GM21447 (cell line): ENCODE results near the gene AMPD1.

Experiments used
- ATAC-seq: cut with Tn5 transposase; IDR thresholded peaks from one replicate; pipeline ENCODE4 v1.9.1; 2021; ENCODE audit not compliant: unreplicated experiment

AMPD1 gene

GRCh38 chr1:114641377-114641776 is 54.0 kb downstream of the AMPD1 start:
- ATAC-seq: no peak

GRCh38 chr1:114638910-114639309 is 56.4 kb downstream of the AMPD1 start:
- ATAC-seq: no peak

GRCh38 chr1:114632427-114632826 is 62.9 kb downstream of the AMPD1 start:
- no peak for ATAC-seq

- no peak for ATAC-seq
These were observed 68.2 kb downstream of the AMPD1 start for GRCh38 chr1:114627107-114627506.

GRCh38 chr1:114623364-114623763 is 72.0 kb downstream of the AMPD1 start:
- ATAC-seq: no peak
